ENCODE measurements around the gene ZMYM4.
"Not testable (repeated sequence)": the region's sequence is repeated elsewhere in the genome, so short reads cannot be mapped to it uniquely, and the experiment has no call there.

ZMYM4 gene

GRCh38 chr1:35268282-35269200 lies at the start of gene ZMYM4:
Gene ZMYM4 (plus strand): TSS chr1:35268709. CDS start chr1:35269047, 338 bp downstream.
- DNase-seq (ENCODE audit: low read depth), result peak; percentile 83

DNA sequence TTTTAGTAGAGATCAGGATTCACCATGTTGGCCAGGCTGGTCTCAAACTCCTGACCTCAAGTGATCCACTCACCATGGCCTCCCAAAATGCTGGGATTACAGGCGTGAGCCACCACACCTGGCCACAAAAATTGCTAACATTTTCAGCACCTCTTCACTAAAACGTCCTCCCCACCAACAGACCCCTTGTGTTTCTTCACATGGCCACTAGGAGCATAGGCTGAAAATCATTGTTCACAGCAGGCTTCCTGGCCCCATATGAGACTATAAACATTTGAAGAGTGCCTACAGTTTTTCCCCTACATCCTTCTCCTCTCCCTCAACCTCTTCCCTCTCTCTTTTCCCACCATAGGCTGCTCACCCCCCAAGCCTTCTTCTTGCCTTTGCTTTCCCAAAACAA lies 47.5 kb upstream of the ZMYM4 start:
- DNase-seq (ENCODE audit: low read depth), result no peak

DNA sequence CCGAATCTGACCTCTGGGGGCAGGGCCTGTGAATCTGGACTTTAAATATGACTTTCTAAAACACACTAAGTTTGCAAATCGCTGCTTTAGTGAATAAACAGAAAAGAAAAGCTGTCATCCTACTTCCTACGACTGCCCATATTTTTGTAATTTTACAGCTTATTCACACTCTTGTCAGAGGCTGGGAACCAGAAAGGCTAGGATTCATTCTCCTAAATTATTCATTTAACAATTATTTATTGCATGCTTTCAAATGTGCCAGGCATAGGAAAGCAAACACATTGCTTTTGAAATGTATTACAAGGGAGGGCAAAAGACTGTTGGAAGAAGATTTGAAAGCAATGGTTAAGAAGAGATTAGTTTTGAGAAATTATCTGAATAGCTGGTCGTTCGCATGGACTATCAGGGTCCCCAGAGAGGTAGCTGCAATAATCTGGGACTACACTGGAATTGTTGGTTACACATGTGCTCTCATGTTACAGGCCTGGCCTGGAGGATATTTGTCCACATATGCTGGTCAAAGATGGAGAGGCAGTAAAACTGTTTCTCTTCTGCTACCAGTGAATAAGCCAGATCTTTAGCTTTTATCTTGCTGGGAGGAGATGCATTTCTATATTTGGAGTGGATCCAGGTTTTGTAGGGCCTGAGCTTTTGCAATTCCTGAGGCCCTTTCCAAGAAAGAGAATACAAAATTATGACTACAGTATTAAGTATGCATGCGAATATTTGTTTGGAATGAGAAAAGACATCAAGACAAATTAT lies 46.0 kb upstream of the ZMYM4 start:
- DNase-seq (ENCODE audit: low read depth), result no peak

GRCh38 chr1:35223084-35223630 lies 45.4 kb upstream of the ZMYM4 start:
- DNase-seq (ENCODE audit: low read depth), result no peak

DNA sequence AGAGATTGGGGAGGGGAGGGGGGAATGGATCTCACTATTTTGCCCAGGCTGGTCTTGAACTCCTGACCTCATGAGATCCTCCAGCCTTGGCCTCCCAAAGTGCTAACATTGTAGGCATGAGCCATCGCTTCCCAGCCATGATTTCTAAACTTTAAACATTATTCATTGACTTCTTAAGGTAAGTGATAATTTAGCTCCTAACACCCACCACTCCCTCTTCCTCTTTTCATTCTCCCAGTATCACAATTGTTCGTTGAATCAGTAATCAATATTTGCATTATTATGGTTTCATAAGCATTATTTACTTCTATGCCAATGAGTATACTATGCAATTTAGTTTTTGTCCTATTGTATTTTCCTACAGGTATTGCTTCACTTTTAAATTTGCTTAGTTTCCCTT lies 42.0 kb upstream of the ZMYM4 start:
- DNase-seq (ENCODE audit: low read depth), result no peak

DNA sequence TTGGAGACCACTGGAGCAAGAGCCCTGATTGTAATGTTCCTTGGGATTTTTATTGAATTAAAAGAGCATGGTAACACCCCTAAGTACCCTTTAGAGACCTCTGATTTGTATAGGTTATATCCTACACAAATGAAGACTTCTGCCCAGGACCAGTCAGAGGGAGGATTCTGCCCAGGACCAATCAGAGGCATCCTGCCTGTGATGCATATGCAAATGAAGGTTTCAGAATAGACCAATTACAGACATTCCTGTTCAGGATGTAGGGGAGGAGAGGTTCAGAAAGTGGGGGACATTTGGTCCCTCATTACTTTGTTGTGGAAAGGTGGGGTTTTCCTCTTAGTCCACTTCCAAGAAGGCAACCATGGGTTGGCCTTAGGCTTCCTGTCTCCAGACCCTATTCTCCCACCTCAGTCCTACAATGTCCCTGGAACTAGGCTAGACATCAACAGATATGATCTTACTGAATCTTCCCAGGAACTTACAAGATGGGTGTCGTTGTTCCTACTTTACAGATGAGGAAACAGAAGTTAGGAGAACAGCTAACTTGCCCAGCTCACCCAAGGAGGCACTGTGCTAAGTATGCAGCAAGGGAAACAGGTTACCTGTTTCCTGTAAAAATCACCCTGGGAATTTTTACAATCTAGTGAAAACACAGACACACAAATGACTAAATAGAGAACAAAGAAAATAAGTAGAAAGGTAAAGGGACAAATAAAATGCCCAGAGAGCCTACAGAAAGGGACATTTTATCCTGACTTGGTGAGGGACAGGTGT lies 38.7 kb upstream of the ZMYM4 start:
- no peak for DNase-seq (ENCODE audit: low read depth)

DNA sequence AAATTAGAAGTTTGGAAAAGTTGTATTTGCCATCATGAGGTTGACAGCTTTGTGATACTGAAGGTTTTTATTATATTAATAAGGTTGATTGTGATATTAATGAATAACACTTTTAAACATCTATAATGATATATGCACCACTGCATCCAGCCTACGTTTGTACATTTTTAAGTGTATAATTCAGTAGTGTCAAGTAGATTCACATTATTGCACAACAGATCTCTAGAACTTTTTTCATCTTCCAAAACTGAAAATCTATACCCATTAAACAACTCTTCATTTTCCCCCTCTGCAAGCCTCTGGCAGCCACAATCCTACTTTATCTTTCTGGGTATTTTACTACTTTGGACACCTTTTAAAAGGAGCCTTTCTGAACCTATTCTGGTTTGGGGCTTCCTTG lies 37.2 kb upstream of the ZMYM4 start:
- DNase-seq (ENCODE audit: low read depth), result no peak

DNA sequence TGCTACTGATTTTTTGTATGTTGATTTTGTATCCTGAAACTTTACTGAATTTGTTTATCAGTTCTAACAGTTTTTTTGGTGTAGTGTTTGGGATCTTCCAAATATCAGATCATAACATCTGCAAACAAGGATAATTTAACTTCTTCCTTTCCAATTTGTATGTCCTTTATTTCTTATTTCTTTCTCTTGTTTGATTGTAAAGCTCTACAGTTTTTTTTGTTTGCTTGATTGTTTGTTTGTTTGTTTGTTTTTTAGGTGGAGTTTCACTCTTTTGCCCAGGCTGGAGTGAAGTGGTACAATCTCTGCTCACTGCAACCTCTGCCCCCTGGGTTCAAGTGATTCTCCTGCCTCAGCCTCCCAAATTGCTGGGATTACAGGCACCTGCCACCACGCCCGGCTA lies 31.7 kb upstream of the ZMYM4 start:
- not testable (repeated sequence) for DNase-seq (ENCODE audit: low read depth)

DNA sequence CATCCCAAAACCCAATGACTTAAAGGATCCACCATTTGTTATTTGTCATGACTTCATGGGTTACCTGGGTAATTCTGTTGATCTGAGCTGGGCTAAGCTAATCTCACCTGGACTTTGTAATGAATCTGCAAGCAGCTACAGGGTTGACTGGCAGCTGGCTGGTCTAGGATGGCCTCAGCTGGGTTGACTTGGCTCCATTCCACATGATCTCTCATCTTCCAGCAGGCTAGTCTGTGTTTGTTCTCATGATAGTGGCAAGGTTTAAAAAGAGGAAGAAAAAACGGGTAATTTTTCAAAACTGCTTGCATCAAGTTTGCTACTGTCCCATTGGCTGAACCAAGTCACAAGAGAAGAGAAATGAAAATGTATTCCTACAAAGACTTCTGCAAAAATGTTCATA lies 24.8 kb upstream of the ZMYM4 start:
- DNase-seq (ENCODE audit: low read depth), result no peak

DNA sequence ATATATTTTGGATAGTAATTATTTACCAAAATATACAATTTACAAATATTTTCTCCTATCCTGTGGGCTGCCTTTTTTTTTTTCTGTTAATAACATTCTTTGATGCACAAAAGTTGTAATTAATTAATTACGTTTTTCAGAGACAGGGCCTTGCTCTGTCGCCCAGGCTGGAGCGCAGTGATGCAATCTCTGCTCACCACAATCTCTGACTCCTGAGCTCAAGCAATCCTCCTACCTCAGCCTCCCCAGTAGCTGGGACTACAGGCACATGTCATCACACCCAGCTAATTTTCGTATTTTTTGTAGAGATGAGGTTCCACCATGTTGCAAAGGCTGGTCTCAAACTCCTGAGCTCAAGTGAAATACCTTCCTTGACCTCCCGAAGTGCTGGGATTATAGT lies 21.3 kb upstream of the ZMYM4 start:
- DNase-seq (ENCODE audit: low read depth), result no peak

DNA sequence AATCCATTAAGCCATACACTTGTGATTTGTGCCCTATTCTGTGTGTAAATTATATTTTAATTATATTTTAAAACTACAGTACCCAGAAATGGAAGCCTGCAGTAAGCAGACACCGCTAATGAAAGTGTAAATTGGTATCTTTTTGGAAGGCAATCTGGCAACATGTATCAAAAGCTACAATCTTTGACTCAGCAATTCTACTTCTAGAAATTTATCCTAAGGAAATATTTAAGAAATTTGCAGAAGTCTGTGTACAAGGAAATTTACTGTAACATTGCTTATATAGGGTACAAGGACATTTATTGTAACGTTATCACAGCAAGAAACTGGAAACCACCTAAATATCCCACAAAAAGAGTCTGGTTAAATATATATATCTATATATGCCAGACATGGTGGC lies 14.6 kb upstream of the ZMYM4 start:
- DNase-seq (ENCODE audit: low read depth), result no peak

DNA sequence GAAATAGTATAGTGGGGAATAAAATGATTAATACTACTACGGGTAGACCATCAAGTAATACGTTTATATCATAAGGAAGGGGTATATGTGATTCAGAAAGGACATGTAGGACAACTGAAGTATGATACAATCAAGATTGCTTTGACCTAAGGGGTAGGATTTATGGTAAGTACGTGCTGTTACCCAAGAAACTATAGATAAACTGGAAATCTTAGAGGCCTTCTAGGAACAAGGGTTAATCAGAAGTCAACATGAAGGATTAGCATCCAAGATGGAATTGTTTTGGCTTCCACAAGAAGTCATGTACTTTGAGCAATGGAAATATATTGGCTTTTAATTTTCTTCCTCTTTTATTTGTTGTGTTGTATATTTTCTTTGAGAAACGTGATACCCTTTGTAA lies 13.2 kb upstream of the ZMYM4 start:
- no peak for DNase-seq (ENCODE audit: low read depth)

- DNase-seq (ENCODE audit: low read depth), result no peak
Measured at GRCh38 chr1:35259561-35259960, 8.9 kb upstream of the ZMYM4 start.

GRCh38 chr1:35261412-35262120 lies 6.9 kb upstream of the ZMYM4 start:
- no peak for DNase-seq (ENCODE audit: low read depth)

GRCh38 chr1:35264035-35264434 lies 4.5 kb upstream of the ZMYM4 start:
- no peak for DNase-seq (ENCODE audit: low read depth)

GRCh38 chr1:35264871-35265270 lies 3.6 kb upstream of the ZMYM4 start:
- DNase-seq (ENCODE audit: low read depth), result no peak

DNA sequence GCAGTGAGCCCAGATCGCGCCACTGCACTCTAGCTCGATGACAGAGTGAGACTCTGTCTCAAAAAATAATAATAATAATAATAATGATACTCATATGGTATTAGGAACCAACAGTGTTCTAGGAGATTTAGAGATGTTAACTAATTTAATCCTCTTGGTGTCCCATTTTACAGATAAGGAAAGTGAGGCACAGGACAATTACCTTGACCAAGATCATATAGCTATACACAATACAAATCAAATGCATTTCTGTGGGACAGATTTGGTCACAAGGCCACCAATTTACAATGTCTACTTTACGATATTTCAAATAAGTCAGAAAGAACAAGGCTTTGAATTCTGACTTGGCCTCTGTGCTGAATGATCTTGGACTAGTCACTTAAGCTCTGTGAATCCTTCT lies 2.2 kb upstream of the ZMYM4 start:
- DNase-seq (ENCODE audit: low read depth), result no peak

GRCh38 chr1:35269201-35269988 lies 886 bp downstream of the ZMYM4 start:
- no peak for DNase-seq (ENCODE audit: low read depth)

DNA sequence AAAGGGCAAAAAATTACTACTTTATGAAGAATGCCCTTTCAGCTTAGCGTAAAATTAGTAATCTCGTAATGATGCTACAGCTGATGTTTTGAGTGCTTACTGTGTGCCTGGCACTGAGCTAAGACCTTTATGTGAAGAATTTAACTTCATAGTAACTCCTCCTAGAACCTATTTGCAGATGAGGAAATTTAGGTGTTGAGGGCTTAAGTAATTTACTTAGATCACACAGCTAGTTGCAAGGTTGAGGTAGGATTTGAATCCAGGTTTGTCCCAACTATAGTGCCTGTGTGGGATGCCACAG lies 1.4 kb downstream of the ZMYM4 start:
- DNase-seq (ENCODE audit: low read depth), result no peak

GRCh38 chr1:35270836-35271235 lies 2.3 kb downstream of the ZMYM4 start:
- no peak for DNase-seq (ENCODE audit: low read depth)

DNA sequence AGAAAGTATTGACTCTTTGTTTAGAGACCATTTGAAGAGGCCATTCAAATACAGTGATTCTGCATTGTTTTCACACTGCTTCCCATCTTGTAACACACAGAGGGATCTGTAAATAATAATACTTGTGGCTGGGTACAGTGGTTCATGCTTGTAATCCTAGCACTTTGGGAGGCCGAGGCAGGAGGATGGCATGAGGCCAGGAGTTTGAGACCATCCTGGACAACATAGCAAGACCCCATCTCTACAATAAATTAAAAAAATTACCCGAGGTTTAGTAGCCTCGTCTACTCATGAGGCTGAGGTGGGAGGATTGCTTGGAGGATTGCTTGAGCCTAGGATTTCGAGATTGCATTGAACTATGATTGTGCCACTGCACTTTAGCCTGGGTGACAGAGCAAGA lies 5.7 kb downstream of the ZMYM4 start:
- no peak for DNase-seq (ENCODE audit: low read depth)
